IMR-90 (cell line): ENCODE data around the gene FAM83C.
A peak's percentile ranks its signal among the peaks of the same experiment; 100 is the strongest.

Source experiments
- CEBPB ChIP-seq: IDR thresholded peaks from 2 replicates; pipeline ENCODE4 v1.6.1; 2012; ENCODE audit warnings: low read depth, low read length, improper control_type of control experiment
- MXI1 ChIP-seq: IDR thresholded peaks from 2 replicates; pipeline ENCODE4 v1.6.1; 2012; ENCODE audit warnings: low read depth, mild to moderate bottlenecking, low read length, moderate library complexity, borderline replicate concordance
- POLR2A ChIP-seq: IDR thresholded peaks from 2 replicates; pipeline ENCODE4 v1.6.1; 2012; ENCODE audit warnings: mild to moderate bottlenecking, low read depth, low read length
- RAD21 ChIP-seq: IDR thresholded peaks from 2 replicates; pipeline ENCODE4 v1.6.1; 2012; ENCODE audit warnings: low read length, improper control_type of control experiment
- RCOR1 ChIP-seq: IDR thresholded peaks from 2 replicates; pipeline ENCODE4 v1.6.1; 2012; ENCODE audit warnings: mild to moderate bottlenecking, low read length, improper control_type of control experiment; ENCODE audit not compliant: insufficient replicate concordance
- TF ChIP-seq, protein P1 (sequence below): conservative IDR thresholded peaks from 2 replicates; pipeline ENCODE4 v1.5.1; 2012; ENCODE audit warnings: mild to moderate bottlenecking, low read depth, low read length, improper control_type of control experiment
- TF ChIP-seq, protein P2 (sequence below): fragments of 150-350 bp; IDR thresholded peaks from 2 replicates; pipeline ENCODE4 v1.6.1; 2017; ENCODE audit warnings: mild to moderate bottlenecking, antibody characterized with exemption, low read length, low read depth

DNA sequence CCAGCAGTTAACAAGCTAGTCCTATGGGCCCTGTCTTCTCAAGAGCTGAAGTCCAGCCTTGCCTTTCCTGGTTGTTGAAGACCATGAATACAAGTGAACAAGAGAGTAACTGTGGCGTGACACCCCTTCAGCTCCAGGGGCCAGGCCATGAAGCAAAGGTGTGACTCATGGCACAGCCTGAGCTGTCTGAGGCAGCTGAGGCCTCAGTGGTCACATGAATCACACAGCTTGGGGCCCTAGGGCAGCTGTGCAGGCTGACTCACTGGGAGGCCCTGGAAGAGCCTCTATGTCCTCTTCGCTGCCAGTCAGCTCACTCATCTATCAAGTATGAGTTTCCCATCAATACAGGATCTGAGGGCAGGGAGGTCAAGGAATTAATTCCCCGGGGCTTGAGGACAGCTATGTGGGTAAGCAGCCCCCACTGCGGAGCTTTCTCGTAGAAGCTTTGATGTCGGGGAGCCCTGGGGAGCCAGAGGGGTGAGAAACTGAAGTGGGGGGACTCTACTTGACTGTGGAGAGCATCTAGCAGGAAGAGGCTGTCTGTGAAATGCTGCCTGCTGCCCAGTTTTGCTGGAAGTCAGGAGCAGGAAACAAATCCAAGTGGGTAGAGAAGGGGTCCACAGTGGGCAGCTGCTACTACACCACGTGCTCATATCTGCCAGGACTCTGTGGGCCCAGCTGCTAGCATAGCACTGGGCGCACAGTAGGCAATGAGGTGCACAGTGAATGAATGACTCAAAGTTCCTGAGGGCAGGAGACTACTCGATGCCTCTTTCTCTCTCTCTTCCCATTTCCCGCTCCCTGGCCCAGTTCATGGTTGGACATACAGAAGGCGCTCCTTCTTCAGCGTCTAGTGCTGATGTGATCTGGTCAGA, 13.7 kb upstream of the FAM83C start:
- TF ChIP-seq RAD21 (peak; percentile 21; the same call in 1 of the 2 replicates), POLR2A (peak; percentile 78; the same call in 1 of the 2 replicates), CEBPB (peak; percentile 83), MXI1 (peak; percentile 31; the same call in 1 of the 2 replicates), RCOR1 (peak; percentile 95)
- TF ChIP-seq, protein P1, sequence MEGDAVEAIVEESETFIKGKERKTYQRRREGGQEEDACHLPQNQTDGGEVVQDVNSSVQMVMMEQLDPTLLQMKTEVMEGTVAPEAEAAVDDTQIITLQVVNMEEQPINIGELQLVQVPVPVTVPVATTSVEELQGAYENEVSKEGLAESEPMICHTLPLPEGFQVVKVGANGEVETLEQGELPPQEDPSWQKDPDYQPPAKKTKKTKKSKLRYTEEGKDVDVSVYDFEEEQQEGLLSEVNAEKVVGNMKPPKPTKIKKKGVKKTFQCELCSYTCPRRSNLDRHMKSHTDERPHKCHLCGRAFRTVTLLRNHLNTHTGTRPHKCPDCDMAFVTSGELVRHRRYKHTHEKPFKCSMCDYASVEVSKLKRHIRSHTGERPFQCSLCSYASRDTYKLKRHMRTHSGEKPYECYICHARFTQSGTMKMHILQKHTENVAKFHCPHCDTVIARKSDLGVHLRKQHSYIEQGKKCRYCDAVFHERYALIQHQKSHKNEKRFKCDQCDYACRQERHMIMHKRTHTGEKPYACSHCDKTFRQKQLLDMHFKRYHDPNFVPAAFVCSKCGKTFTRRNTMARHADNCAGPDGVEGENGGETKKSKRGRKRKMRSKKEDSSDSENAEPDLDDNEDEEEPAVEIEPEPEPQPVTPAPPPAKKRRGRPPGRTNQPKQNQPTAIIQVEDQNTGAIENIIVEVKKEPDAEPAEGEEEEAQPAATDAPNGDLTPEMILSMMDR = no peak
- TF ChIP-seq, protein P2, sequence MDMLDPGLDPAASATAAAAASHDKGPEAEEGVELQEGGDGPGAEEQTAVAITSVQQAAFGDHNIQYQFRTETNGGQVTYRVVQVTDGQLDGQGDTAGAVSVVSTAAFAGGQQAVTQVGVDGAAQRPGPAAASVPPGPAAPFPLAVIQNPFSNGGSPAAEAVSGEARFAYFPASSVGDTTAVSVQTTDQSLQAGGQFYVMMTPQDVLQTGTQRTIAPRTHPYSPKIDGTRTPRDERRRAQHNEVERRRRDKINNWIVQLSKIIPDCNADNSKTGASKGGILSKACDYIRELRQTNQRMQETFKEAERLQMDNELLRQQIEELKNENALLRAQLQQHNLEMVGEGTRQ = peak; percentile 62
